Neuron (in vitro differentiated cells): ENCODE measurements around the gene PHF21B.

Source experiments
- H2AFZ ChIP-seq: one replicate; pipeline ENCODE4 v1.6.1; 2013; ENCODE audit warnings: low read depth, mild to moderate bottlenecking, inconsistent platforms, low read length, moderate library complexity
- H3K27me3 ChIP-seq: one replicate; pipeline ENCODE4 v1.6.1; 2013; ENCODE audit warnings: low read length; ENCODE audit not compliant: insufficient read depth
- H3K36me3 ChIP-seq: one replicate; pipeline ENCODE4 v1.6.1; 2013; ENCODE audit warnings: low read length; ENCODE audit not compliant: insufficient read depth
- H3K4me1 ChIP-seq: one replicate; pipeline ENCODE4 v1.6.1; 2013; ENCODE audit warnings: low read length; ENCODE audit not compliant: insufficient read depth
- H3K4me3 ChIP-seq: 2 replicates; pipeline ENCODE4 v1.5.1; 2013; ENCODE audit warnings: mild to moderate bottlenecking, low read length, moderate library complexity
- H3K9me3 ChIP-seq: one replicate; pipeline ENCODE4 v1.6.1; 2013; ENCODE audit warnings: low read length

Gene PHF21B

GRCh38 chr22:44891293-44891747 is 118.5 kb downstream of the PHF21B start:
- Histone ChIP-seq H3K4me3 (no peak overlapping the region), H2AFZ (no peak overlapping the region), H3K36me3 (peaks cover 82% of the 10 kb centered on the region), H3K4me1 (peaks cover 2% of the 10 kb centered on the region), H3K9me3 (no peaks in the 10 kb centered on the region), H3K27me3 (no peaks in the 10 kb centered on the region)

- Histone ChIP-seq H2AFZ (no peak overlapping the region), H3K9me3 (no peaks in the 10 kb centered on the region), H3K4me3 (no peak overlapping the region), H3K4me1 (peaks cover 2% of the 10 kb centered on the region), H3K36me3 (peaks cover 81% of the 10 kb centered on the region), H3K27me3 (no peaks in the 10 kb centered on the region)
Observed at GRCh38 chr22:44890416-44891292, 119.2 kb downstream of the PHF21B start.

- Histone ChIP-seq H2AFZ (no peak overlapping the region), H3K4me1 (peaks cover 2% of the 10 kb centered on the region), H3K36me3 (peaks cover 83% of the 10 kb centered on the region), H3K9me3 (no peaks in the 10 kb centered on the region), H3K27me3 (no peaks in the 10 kb centered on the region), H3K4me3 (no peak overlapping the region)
Observed at GRCh38 chr22:44889255-44889878, 120.4 kb downstream of the PHF21B start.

GRCh38 chr22:44888491-44889254 is 121.1 kb downstream of the PHF21B start:
- no peaks in the 10 kb centered on the region for H3K27me3 ChIP-seq
- H3K9me3 ChIP-seq: no peaks in the 10 kb centered on the region
- no peak overlapping the region for H2AFZ ChIP-seq
- H3K4me3 ChIP-seq: no peak overlapping the region
- peaks cover 82% of the 10 kb centered on the region for H3K36me3 ChIP-seq
- no peaks in the 10 kb centered on the region for H3K4me1 ChIP-seq

GRCh38 chr22:44887941-44888366 is 121.9 kb downstream of the PHF21B start:
- no peaks in the 10 kb centered on the region for H3K27me3 ChIP-seq
- H3K4me1 ChIP-seq: no peaks in the 10 kb centered on the region
- no peak overlapping the region for H3K4me3 ChIP-seq
- peaks cover 83% of the 10 kb centered on the region for H3K36me3 ChIP-seq
- no peak overlapping the region for H2AFZ ChIP-seq
- no peaks in the 10 kb centered on the region for H3K9me3 ChIP-seq

GRCh38 chr22:44885806-44886360 is 123.9 kb downstream of the PHF21B start:
- peaks cover 82% of the 10 kb centered on the region for H3K36me3 ChIP-seq
- no peak overlapping the region for H3K4me3 ChIP-seq
- no peaks in the 10 kb centered on the region for H3K27me3 ChIP-seq
- no peak overlapping the region for H2AFZ ChIP-seq
- peaks cover 2% of the 10 kb centered on the region for H3K9me3 ChIP-seq
- H3K4me1 ChIP-seq: no peaks in the 10 kb centered on the region

- Histone ChIP-seq H3K9me3 (peaks cover 8% of the 10 kb centered on the region), H3K36me3 (peaks cover 82% of the 10 kb centered on the region), H3K27me3 (no peaks in the 10 kb centered on the region), H3K4me3 (no peak overlapping the region), H2AFZ (no peak overlapping the region), H3K4me1 (no peaks in the 10 kb centered on the region)
Observed at GRCh38 chr22:44884968-44885805, 124.6 kb downstream of the PHF21B start.

- Histone ChIP-seq H3K36me3 (peaks cover 86% of the 10 kb centered on the region), H2AFZ (no peak overlapping the region), H3K27me3 (no peaks in the 10 kb centered on the region), H3K4me3 (no peak overlapping the region), H3K4me1 (no peaks in the 10 kb centered on the region), H3K9me3 (peaks cover 8% of the 10 kb centered on the region)
Observed at GRCh38 chr22:44884562-44884961, 125.2 kb downstream of the PHF21B start.

- Histone ChIP-seq H3K27me3 (no peaks in the 10 kb centered on the region), H3K4me3 (no peak overlapping the region), H3K9me3 (peaks cover 18% of the 10 kb centered on the region), H2AFZ (no peak overlapping the region), H3K4me1 (no peaks in the 10 kb centered on the region), H3K36me3 (peaks cover 86% of the 10 kb centered on the region)
Observed at GRCh38 chr22:44883011-44883421, 126.8 kb downstream of the PHF21B start.

- H3K4me3 ChIP-seq: no peak overlapping the region
- H3K4me1 ChIP-seq: no peaks in the 10 kb centered on the region
- H3K27me3 ChIP-seq: no peaks in the 10 kb centered on the region
- H3K36me3 ChIP-seq: peaks cover 86% of the 10 kb centered on the region
- H3K9me3 ChIP-seq: peaks cover 22% of the 10 kb centered on the region
- H2AFZ ChIP-seq: no peak overlapping the region
Observed at GRCh38 chr22:44882226-44882905, 127.4 kb downstream of the PHF21B start.

GRCh38 chr22:44881624-44882023 is 128.2 kb downstream of the PHF21B start:
- H3K27me3 ChIP-seq: no peaks in the 10 kb centered on the region
- no peak overlapping the region for H2AFZ ChIP-seq
- peaks cover 26% of the 10 kb centered on the region for H3K9me3 ChIP-seq
- H3K4me3 ChIP-seq: no peak overlapping the region
- peaks cover 92% of the 10 kb centered on the region for H3K36me3 ChIP-seq
- H3K4me1 ChIP-seq: no peaks in the 10 kb centered on the region
